Activated CD4-positive, alpha-beta T cell treated with anti-CD3 and anti-CD28 coated beads, Interleukin-2, amount 10 ng/mL, durations not matched to agents 24 days and 14 days (primary cell): ENCODE results near the gene DFFA. TPM values are rescaled to one million over a fixed set of nuclear protein-coding genes. Genes with fewer than 3 reads are reported as not detected.
A peak's percentile ranks its signal among the peaks of the same experiment; 100 is the strongest.
"Not testable (repeated sequence)": the region's sequence is repeated elsewhere in the genome, so short reads cannot be mapped to it uniquely, and the experiment has no call there.

ENCODE experiments used
- DNase-seq: peaks from one replicate; pipeline ENCODE4 v3.0.0; 2022
- H3K27ac Mint-ChIP-seq: one replicate; pipeline ENCODE4 v1.8.0; 2022; ENCODE audit warnings: mild to moderate bottlenecking, mixed read lengths
- H3K27me3 Mint-ChIP-seq: one replicate; pipeline ENCODE4 v1.8.0; 2022; ENCODE audit warnings: mixed read lengths
- H3K36me3 Mint-ChIP-seq: one replicate; pipeline ENCODE4 v1.8.0; 2022; ENCODE audit warnings: low read depth, mild to moderate bottlenecking, mixed read lengths
- H3K4me1 Mint-ChIP-seq: one replicate; pipeline ENCODE4 v1.8.0; 2021; ENCODE audit warnings: mixed read lengths
- H3K4me3 Mint-ChIP-seq: one replicate; pipeline ENCODE4 v1.8.0; 2022; ENCODE audit warnings: mild to moderate bottlenecking, moderate library complexity, mixed read lengths
- H3K9me3 Mint-ChIP-seq: one replicate; pipeline ENCODE4 v1.8.0; 2021; ENCODE audit warnings: mixed read lengths
- intact Hi-C: fragments of 100-400 bp; cut with micrococcal nuclease; formaldehyde crosslinking; loops from one replicate; pipeline ENCODE4 v1.15.1; 2023
- total RNA-seq: library from RNA; stranded (reverse); gene quantifications from 2 replicates; pipeline ENCODE4 v1.2.3, GENCODE V29; 2022

DFFA gene
- total RNA-seq, 1 donor from 2014 or later: 57.4 TPM

GRCh38 chr1:10440794-10441193 is 31.5 kb downstream of the DFFA start:
- Mint-ChIP-seq H3K27me3 (no peaks in the 10 kb centered on the region), H3K4me3 (no peak overlapping the region), H3K36me3 (no peaks in the 10 kb centered on the region), H3K4me1 (no peaks in the 10 kb centered on the region), H3K27ac (no peak overlapping the region), H3K9me3 (no peaks in the 10 kb centered on the region)
- DNase-seq: no peak
- intact Hi-C loops: no loop called here

- Mint-ChIP-seq H3K36me3 (no peaks in the 10 kb centered on the region), H3K9me3 (no peaks in the 10 kb centered on the region), H3K4me1 (no peaks in the 10 kb centered on the region), H3K27me3 (no peaks in the 10 kb centered on the region), H3K27ac (no peak overlapping the region), H3K4me3 (no peak overlapping the region)
- no peak for DNase-seq
- intact Hi-C loops: no loop called here
These were observed 32.0 kb downstream of the DFFA start for GRCh38 chr1:10440305-10440704.

GRCh38 chr1:10438677-10439163 is 33.6 kb downstream of the DFFA start:
- Mint-ChIP-seq H3K36me3 (no peaks in the 10 kb centered on the region), H3K27me3 (no peaks in the 10 kb centered on the region), H3K4me3 (no peak overlapping the region), H3K9me3 (no peaks in the 10 kb centered on the region), H3K27ac (no peak overlapping the region), H3K4me1 (no peaks in the 10 kb centered on the region)
- no peak for DNase-seq
- intact Hi-C loops: no loop called here

- peaks cover 1% of the 10 kb centered on the region for H3K4me1 Mint-ChIP-seq
- H3K27me3 Mint-ChIP-seq: no peaks in the 10 kb centered on the region
- no peaks in the 10 kb centered on the region for H3K9me3 Mint-ChIP-seq
- H3K36me3 Mint-ChIP-seq: no peaks in the 10 kb centered on the region
- H3K4me3 Mint-ChIP-seq: no peak overlapping the region
- no peak overlapping the region for H3K27ac Mint-ChIP-seq
- no peak for DNase-seq
- intact Hi-C loops: no loop called here
These were observed 35.3 kb downstream of the DFFA start for GRCh38 chr1:10437052-10437451.

- peaks cover 16% of the 10 kb centered on the region for H3K4me1 Mint-ChIP-seq
- H3K9me3 Mint-ChIP-seq: no peaks in the 10 kb centered on the region
- no peak overlapping the region for H3K4me3 Mint-ChIP-seq
- DNase-seq: no peak
- no peaks in the 10 kb centered on the region for H3K27me3 Mint-ChIP-seq
- intact Hi-C loops: loop anchor here (5.0 kb wide), 1 partner anchor 433 kb away; no protein-coding TSS in a partner anchor
- H3K27ac Mint-ChIP-seq: no peak overlapping the region
- peaks cover 2% of the 10 kb centered on the region for H3K36me3 Mint-ChIP-seq
These were observed 37.7 kb downstream of the DFFA start for GRCh38 chr1:10434590-10434989.

GRCh38 chr1:10433790-10434189 is 38.5 kb downstream of the DFFA start:
- H3K27ac Mint-ChIP-seq: no peak overlapping the region
- peaks cover 2% of the 10 kb centered on the region for H3K36me3 Mint-ChIP-seq
- DNase-seq: no peak
- intact Hi-C loops: loop anchor here (5.0 kb wide), 1 partner anchor 434 kb away; no protein-coding TSS in a partner anchor
- H3K27me3 Mint-ChIP-seq: no peaks in the 10 kb centered on the region
- H3K4me1 Mint-ChIP-seq: peaks cover 16% of the 10 kb centered on the region
- no peak overlapping the region for H3K4me3 Mint-ChIP-seq
- H3K9me3 Mint-ChIP-seq: no peaks in the 10 kb centered on the region

- peaks cover 2% of the 10 kb centered on the region for H3K36me3 Mint-ChIP-seq
- peaks cover 16% of the 10 kb centered on the region for H3K4me1 Mint-ChIP-seq
- H3K27me3 Mint-ChIP-seq: no peaks in the 10 kb centered on the region
- no peaks in the 10 kb centered on the region for H3K9me3 Mint-ChIP-seq
- H3K27ac Mint-ChIP-seq: no peak overlapping the region
- DNase-seq: no peak
- H3K4me3 Mint-ChIP-seq: no peak overlapping the region
- intact Hi-C loops: loop anchor here (5.0 kb wide), 1 partner anchor 434 kb away; no protein-coding TSS in a partner anchor
These were observed 39.2 kb downstream of the DFFA start for GRCh38 chr1:10432910-10433700.

GRCh38 chr1:10431070-10431730 is 41.1 kb downstream of the DFFA start:
- intact Hi-C loops: loop anchor here (5.0 kb wide), 1 partner anchor 436 kb away; no protein-coding TSS in a partner anchor
- peak; percentile 75 for DNase-seq
- H3K9me3 Mint-ChIP-seq: no peaks in the 10 kb centered on the region
- no peaks in the 10 kb centered on the region for H3K27me3 Mint-ChIP-seq
- peaks cover 18% of the 10 kb centered on the region for H3K4me1 Mint-ChIP-seq
- peak overlapping the region; percentile 95 for H3K4me3 Mint-ChIP-seq
- peak overlapping the region; percentile 98 for H3K27ac Mint-ChIP-seq
- H3K36me3 Mint-ChIP-seq: peaks cover 2% of the 10 kb centered on the region

- intact Hi-C loops: loop anchor here (1.0 to 5.0 kb wide), 4 partner anchors 32 to 437 kb away; partner anchors contain the start of gene DFFA
- H3K4me3 Mint-ChIP-seq: peak within 1 kb of the TSS; percentile 95
- peaks cover 2% of the 10 kb centered on the region for H3K36me3 Mint-ChIP-seq
- peak within 1 kb of the TSS; percentile 98 for H3K27ac Mint-ChIP-seq
- peak; percentile 97 for DNase-seq
- H3K9me3 Mint-ChIP-seq: no peaks in the 10 kb centered on the region
- peaks cover 18% of the 10 kb centered on the region for H3K4me1 Mint-ChIP-seq
- no peaks in the 10 kb centered on the region for H3K27me3 Mint-ChIP-seq
These were observed 41.9 kb downstream of the DFFA start, which contains the start of gene CENPS for GRCh38 chr1:10430216-10431069. CENPS (plus strand) TSS chr1:10430433; CDS start chr1:10430518, 85 bp downstream.

- H3K9me3 Mint-ChIP-seq: no peaks in the 10 kb centered on the region
- DNase-seq: no peak
These were observed 42.5 kb downstream of the DFFA start for GRCh38 chr1:10429868-10430215.

GRCh38 chr1:10428984-10429383 is 43.3 kb downstream of the DFFA start:
- no peak for DNase-seq
- intact Hi-C loops: loop anchor here (1.0 to 2.0 kb wide), 6 partner anchors 52 to 554 kb away; partner anchors contain the start of genes KIF1B, LZIC, NMNAT1 and UBE4B
- no peaks in the 10 kb centered on the region for H3K9me3 Mint-ChIP-seq

More at GRCh38 chr1:10429868-10430215, 42.5 kb downstream of the DFFA start:
- Mint-ChIP-seq H3K36me3 (peaks cover 2% of the 10 kb centered on the region), H3K4me1 (peaks cover 18% of the 10 kb centered on the region), H3K27me3 (no peaks in the 10 kb centered on the region), H3K4me3 (peak overlapping the region; percentile 95), H3K27ac (peak overlapping the region; percentile 98)
- intact Hi-C loops: loop anchor here (1.0 to 5.0 kb wide), 5 partner anchors 32 to 487 kb away; partner anchors contain the start of genes DFFA, LZIC and NMNAT1

GRCh38 chr1:10426535-10426848 is 45.8 kb downstream of the DFFA start:
- peaks cover 15% of the 10 kb centered on the region for H3K4me1 Mint-ChIP-seq
- H3K27me3 Mint-ChIP-seq, H3K36me3 Mint-ChIP-seq, H3K27ac Mint-ChIP-seq, H3K9me3 Mint-ChIP-seq, intact Hi-C loops, DNase-seq, H3K4me3 Mint-ChIP-seq: not testable (repeated sequence)

More at GRCh38 chr1:10428984-10429383, 43.3 kb downstream of the DFFA start:
- no peak overlapping the region for H3K27ac Mint-ChIP-seq
- peak overlapping the region; percentile 95 for H3K4me3 Mint-ChIP-seq
- H3K4me1 Mint-ChIP-seq: peaks cover 18% of the 10 kb centered on the region
- no peaks in the 10 kb centered on the region for H3K27me3 Mint-ChIP-seq
- peaks cover 2% of the 10 kb centered on the region for H3K36me3 Mint-ChIP-seq

GRCh38 chr1:10425826-10426534 is 46.3 kb downstream of the DFFA start:
- H3K27ac Mint-ChIP-seq, intact Hi-C loops: not testable (repeated sequence)

More at GRCh38 chr1:10425826-10426534, 46.3 kb downstream of the DFFA start:
- not testable (repeated sequence) for H3K36me3 Mint-ChIP-seq, H3K4me3 Mint-ChIP-seq, DNase-seq, H3K4me1 Mint-ChIP-seq, H3K27me3 Mint-ChIP-seq, H3K9me3 Mint-ChIP-seq
